LNCAP (cell line): ENCODE results near the gene APBA3.

Experiments used
- CTCF ChIP-seq: fragments of 450-650 bp; IDR thresholded peaks from 2 replicates; pipeline ENCODE4 v1.5.1; 2017; ENCODE audit warnings: mild to moderate bottlenecking

The APBA3 gene

GRCh38 chr19:3805859-3806258 is 44.4 kb upstream of the APBA3 start:
- TF ChIP-seq CTCF, result no peak

- no peak for TF ChIP-seq CTCF
Measured at GRCh38 chr19:3804429-3804828, 42.9 kb upstream of the APBA3 start.

GRCh38 chr19:3803986-3804385 is 42.5 kb upstream of the APBA3 start:
- TF ChIP-seq CTCF, result no peak

GRCh38 chr19:3803114-3803888 is 41.8 kb upstream of the APBA3 start:
- TF ChIP-seq CTCF, result no peak

GRCh38 chr19:3801412-3802096 is 40.1 kb upstream of the APBA3 start:
- no peak for TF ChIP-seq CTCF

GRCh38 chr19:3800996-3801395 is 39.5 kb upstream of the APBA3 start:
- TF ChIP-seq CTCF, result no peak

- no peak for TF ChIP-seq CTCF
Measured at GRCh38 chr19:3798137-3798536, 36.6 kb upstream of the APBA3 start.
